Erythroblast (primary cell): ENCODE data around the gene MTCH2.

Experiments
- GATA1 ChIP-seq: IDR thresholded peaks from 2 replicates; pipeline ENCODE4 v1.6.1; 2011; ENCODE audit warnings: low read depth, mild to moderate bottlenecking, control low read depth, low read length, moderate library complexity
- POLR2A ChIP-seq: IDR thresholded peaks from 2 replicates; pipeline ENCODE4 v1.6.1; 2011; ENCODE audit warnings: mild to moderate bottlenecking, low read length

DNA sequence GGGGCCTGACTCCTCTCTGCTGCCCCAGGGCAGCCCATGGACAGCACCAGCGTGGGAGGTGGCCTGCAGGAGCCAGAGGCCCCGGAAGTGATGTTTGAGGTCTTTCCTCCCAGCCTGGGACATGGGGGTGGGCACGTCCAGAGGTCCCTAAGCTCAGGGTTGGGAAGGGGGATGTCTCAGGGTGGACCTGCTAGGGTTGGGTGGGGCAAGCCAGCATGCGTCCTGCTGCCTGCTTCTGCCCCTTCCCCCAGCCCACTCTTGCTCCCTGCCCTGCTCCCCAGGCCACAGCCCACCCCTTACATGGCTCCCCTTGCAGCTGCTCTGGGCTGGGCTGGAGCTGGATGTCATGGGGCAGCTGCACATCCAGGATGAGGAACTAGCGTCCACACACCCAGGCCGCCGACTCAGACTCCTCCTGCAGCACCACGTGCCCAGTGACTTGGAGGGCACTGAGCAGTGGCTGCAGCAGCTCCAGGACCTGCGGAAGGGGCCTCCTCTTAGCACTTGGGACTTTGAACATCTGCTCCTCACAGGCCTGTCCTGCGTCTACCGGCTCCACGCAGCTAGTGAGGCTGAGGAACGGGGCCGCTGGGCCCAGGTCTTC lies 54.5 kb downstream of the MTCH2 start:
- TF ChIP-seq POLR2A, result no peak
- no peak for TF ChIP-seq GATA1
